ENCODE results near the gene DBR1. TPM values are rescaled to one million over a fixed set of nuclear protein-coding genes. Genes with fewer than 3 reads are reported as not detected.

Gene DBR1
- total and polyA plus RNA-seq, 5 donors: 5.8 to 11.0 (median 9.4) TPM

GRCh38 chr3:138118612-138119422 lies 55.9 kb downstream of the DBR1 start:
- Histone ChIP-seq H3K27me3 (ENCODE audit: control insufficient read depth, insufficient read depth) (no peaks in the 10 kb centered on the region), H3K4me3 (ENCODE audit: low read length) (no peak overlapping the region), H3K4me1 (ENCODE audit: control insufficient read depth, insufficient read depth, low read length) (peaks cover 6% of the 10 kb centered on the region), H3K27ac (ENCODE audit: low read length) (no peak overlapping the region), H3K9me3 (ENCODE audit: control insufficient read depth, low read length) (no peaks in the 10 kb centered on the region)
- DNase-seq: peak; percentile 68 to 88 (median 80)
- 35% methylated on average over 8 of the region's 8 CpGs for WGBS
- peak; percentile 62 to 67 for ATAC-seq
- intact Hi-C loops (cut with DNase I): loop anchor here (2.0 to 10.0 kb wide), 3 partner anchors 48 to 54 kb away; no protein-coding TSS in a partner anchor

- intact Hi-C loops (cut with DNase I): loop anchor here in 1 of 4 donors (10.0 kb wide), 1 partner anchor 50 kb away; no protein-coding TSS in a partner anchor
- peak within 1 kb of the TSS; percentile 77 for H3K27ac ChIP-seq (ENCODE audit: low read length)
- peaks cover 6% of the 10 kb centered on the region for H3K4me1 ChIP-seq (ENCODE audit: control insufficient read depth, insufficient read depth, low read length)
- H3K27me3 ChIP-seq (ENCODE audit: control insufficient read depth, insufficient read depth): no peaks in the 10 kb centered on the region
- H3K4me3 ChIP-seq (ENCODE audit: low read length): peak within 1 kb of the TSS; percentile 86
- ATAC-seq (peak; percentile 96 to 97), DNase-seq (peak; percentile 62 to 86 (median 86))
- under 1% methylated on average over 86 of the region's 86 CpGs for WGBS
- no peaks in the 10 kb centered on the region for H3K9me3 ChIP-seq (ENCODE audit: control insufficient read depth, low read length)
Observed at GRCh38 chr3:138114988-138115971, 59.4 kb downstream of the DBR1 start, which contains the start of gene DZIP1L. Gene DZIP1L, minus strand, starts transcription at chr3:138115608. Its CDS starts 11,637 bp downstream, at chr3:138103971.

- Histone ChIP-seq H3K9me3 (ENCODE audit: control insufficient read depth, low read length) (no peaks in the 10 kb centered on the region), H3K27me3 (ENCODE audit: control insufficient read depth, insufficient read depth) (no peaks in the 10 kb centered on the region), H3K27ac (ENCODE audit: low read length) (peak overlapping the region; percentile 53), H3K4me1 (ENCODE audit: control insufficient read depth, insufficient read depth, low read length) (peaks cover 6% of the 10 kb centered on the region), H3K4me3 (ENCODE audit: low read length) (peak overlapping the region; percentile 86)
- WGBS: 13% methylated on average over 9 of the region's 9 CpGs
- DNase-seq: no peak
- intact Hi-C loops (cut with DNase I): loop anchor here in 1 of 4 donors (10.0 kb wide), 1 partner anchor 50 kb away; no protein-coding TSS in a partner anchor
- ATAC-seq: peak in 1 of 2 donors; percentile 6
Observed at GRCh38 chr3:138114431-138114918, 60.2 kb downstream of the DBR1 start.

GRCh38 chr3:138113326-138113725 lies 61.4 kb downstream of the DBR1 start:
- intact Hi-C loops (cut with DNase I): loop anchor here in 1 of 4 donors (10.0 kb wide), 1 partner anchor 49 kb away; no protein-coding TSS in a partner anchor
- no peaks in the 10 kb centered on the region for H3K9me3 ChIP-seq (ENCODE audit: control insufficient read depth, low read length)
- peaks cover 4% of the 10 kb centered on the region for H3K4me1 ChIP-seq (ENCODE audit: control insufficient read depth, insufficient read depth, low read length)
- WGBS: 58% methylated on average over 1 of the region's 1 CpG
- ATAC-seq: no peak
- H3K27ac ChIP-seq (ENCODE audit: low read length): no peak overlapping the region
- H3K4me3 ChIP-seq (ENCODE audit: low read length): no peak overlapping the region
- no peaks in the 10 kb centered on the region for H3K27me3 ChIP-seq (ENCODE audit: control insufficient read depth, insufficient read depth)
- no peak for DNase-seq

GRCh38 chr3:138112362-138112761 lies 62.4 kb downstream of the DBR1 start:
- H3K4me3 ChIP-seq (ENCODE audit: low read length): no peak overlapping the region
- intact Hi-C loops (cut with DNase I): loop anchor here in 1 of 4 donors (10.0 kb wide), 1 partner anchor 48 kb away; no protein-coding TSS in a partner anchor
- ATAC-seq (no peak), DNase-seq (no peak)
- 88% methylated on average over 8 of the region's 8 CpGs for WGBS
- H3K9me3 ChIP-seq (ENCODE audit: control insufficient read depth, low read length): no peaks in the 10 kb centered on the region
- H3K4me1 ChIP-seq (ENCODE audit: control insufficient read depth, insufficient read depth, low read length): peaks cover 4% of the 10 kb centered on the region
- no peak overlapping the region for H3K27ac ChIP-seq (ENCODE audit: low read length)
- no peaks in the 10 kb centered on the region for H3K27me3 ChIP-seq (ENCODE audit: control insufficient read depth, insufficient read depth)

Other genes with a start within 250 kb of the DBR1 start
- gene CLDN18, start 164.8 kb downstream of the DBR1 start, total RNA-seq: 1 to 10 TPM in 1 of 4 donors, under 1 TPM in 2, not detected in 1; 0.26 to 1.2 (median 0.37) TPM
- 0.84 TPM for gene CLDN18, start 164.8 kb downstream of the DBR1 start, polyA plus RNA-seq
- gene DZIP1L, start 59.3 kb downstream of the DBR1 start, total RNA-seq: 1 to 10 TPM; 3.7 to 6.2 (median 4.2) TPM
- 2.6 TPM for gene DZIP1L, start 59.3 kb downstream of the DBR1 start, polyA plus RNA-seq
- not detected for gene A4GNT, start 42.5 kb downstream of the DBR1 start, total RNA-seq
- not detected for gene A4GNT, start 42.5 kb downstream of the DBR1 start, polyA plus RNA-seq
- gene ARMC8, start 12.4 kb upstream of the DBR1 start, total RNA-seq: 10 to 100 TPM; 32.9 to 48.6 (median 35.9) TPM
- gene ARMC8, start 12.4 kb upstream of the DBR1 start, polyA plus RNA-seq: 14.3 TPM
- gene NME9, start 154.9 kb upstream of the DBR1 start, total RNA-seq: under 1 TPM in 2 of 4 donors, not detected in 2; 0.17 to 0.35 TPM
- gene NME9, start 154.9 kb upstream of the DBR1 start, polyA plus RNA-seq: 0.09 TPM
- 100 to 1,000 TPM; 244 to 374 (median 303) TPM for gene MRAS, start 173.7 kb upstream of the DBR1 start, total RNA-seq
- gene MRAS, start 173.7 kb upstream of the DBR1 start, polyA plus RNA-seq: 184 TPM

Measured in right cardiac atrium (tissue), 5 donors.